Neural cell (in vitro differentiated cells): Measurements from ENCODE around the gene TMEM184B. TPM values are rescaled to one million over a fixed set of nuclear protein-coding genes. Genes with fewer than 3 reads are reported as not detected.

Experiments
- H2AFZ ChIP-seq: fragments of 200-600, 300-800 bp; sonication (generic), shearing (Covaris generic); 2 replicates; pipeline ENCODE4 v1.6.0; 2014; ENCODE audit warnings: low read depth, mild to moderate bottlenecking, antibody characterized with exemption, low read length, moderate library complexity
- H3F3A ChIP-seq: fragments of 200-600 bp; shearing (Covaris generic); 2 replicates; pipeline ENCODE4 v1.6.1; 2016; ENCODE audit warnings: mild to moderate bottlenecking, moderate library complexity, mixed read lengths, antibody characterized with exemption, low read length; ENCODE audit not compliant: insufficient read depth, poor library complexity, severe bottlenecking
- H3K27ac ChIP-seq: fragments of 200-600, 300-800 bp; sonication (generic), shearing (Covaris generic); 2 replicates; pipeline ENCODE4 v1.5.1; 2014; ENCODE audit warnings: mild to moderate bottlenecking, low read length, moderate library complexity
- H3K27me3 ChIP-seq: fragments of 300-800, 200-600 bp; sonication (generic), shearing (Covaris generic); 2 replicates; pipeline ENCODE4 v1.6.0; 2014; ENCODE audit warnings: mild to moderate bottlenecking, low read depth, low read length, moderate library complexity; ENCODE audit not compliant: insufficient read depth
- H3K36me3 ChIP-seq: fragments of 300-800, 200-600 bp; sonication (generic), shearing (Covaris generic); 2 replicates; pipeline ENCODE4 v1.5.1; 2014; ENCODE audit warnings: mild to moderate bottlenecking, antibody characterized with exemption, low read length, moderate library complexity; ENCODE audit not compliant: insufficient read depth
- H3K4me2 ChIP-seq: fragments of 300-800, 200-600 bp; sonication (generic), shearing (Covaris generic); 2 replicates; pipeline ENCODE4 v1.6.0; 2014; ENCODE audit warnings: mild to moderate bottlenecking, low read length
- H3K4me3 ChIP-seq: fragments of 300-800, 200-600 bp; sonication (generic), shearing (Covaris generic); 2 replicates; pipeline ENCODE4 v1.5.1; 2014; ENCODE audit warnings: mild to moderate bottlenecking, low read length, moderate library complexity
- H3K79me2 ChIP-seq: fragments of 200-600 bp; shearing (Covaris generic); replicated peaks from 2 replicates; pipeline ENCODE4 v1.6.0; 2014; ENCODE audit warnings: mild to moderate bottlenecking, low read length, moderate library complexity; ENCODE audit not compliant: insufficient read depth
- H3K9ac ChIP-seq: fragments of 300-800, 200-600 bp; sonication (generic), shearing (Covaris generic); 2 replicates; pipeline ENCODE4 v1.6.1; 2016; ENCODE audit warnings: mild to moderate bottlenecking, low read length, mixed read lengths
- H3K9me2 ChIP-seq: fragments of 200-600 bp; shearing (Covaris generic); 2 replicates; pipeline ENCODE4 v1.6.1; 2016; ENCODE audit warnings: mild to moderate bottlenecking, low read length, mixed read lengths; ENCODE audit not compliant: insufficient read depth
- H3K9me3 ChIP-seq: fragments of 200-600, 300-800 bp; sonication (generic), shearing (Covaris generic); 2 replicates; pipeline ENCODE4 v1.6.1; 2016; ENCODE audit warnings: mild to moderate bottlenecking, mixed run types, low read length, moderate library complexity, mixed read lengths
- H4K20me1 ChIP-seq: fragments of 200-600 bp; shearing (Covaris generic); 2 replicates; pipeline ENCODE4 v1.6.1; 2016; ENCODE audit warnings: mild to moderate bottlenecking, mixed run types; ENCODE audit not compliant: insufficient read depth
- MXI1 ChIP-seq: fragments of 450-650 bp; conservative IDR thresholded peaks from 2 replicates; pipeline ENCODE4 v1.6.1; 2014; ENCODE audit warnings: antibody characterized with exemption, mild to moderate bottlenecking; ENCODE audit not compliant: poor library complexity, severe bottlenecking
- POLR2AphosphoS5 ChIP-seq: IDR thresholded peaks from 2 replicates; pipeline ENCODE4 v1.6.1; 2012
- RAD21 ChIP-seq: fragments of 450-650 bp; conservative IDR thresholded peaks from 2 replicates; pipeline ENCODE4 v1.6.1; 2014; ENCODE audit warnings: antibody characterized with exemption, mild to moderate bottlenecking, moderate library complexity
- SMC3 ChIP-seq: fragments of 450-650 bp; conservative IDR thresholded peaks from 2 replicates; pipeline ENCODE4 v1.6.1; 2014; ENCODE audit warnings: antibody characterized with exemption, mild to moderate bottlenecking, moderate library complexity; ENCODE audit not compliant: poor library complexity
- TAF1 ChIP-seq: IDR thresholded peaks from 2 replicates; pipeline ENCODE4 v1.6.1; 2012; ENCODE audit warnings: low read depth
- polyA plus RNA-seq: library from polyadenylated mRNA; depleted of rRNA; stranded (reverse); fragments of >200 nt; gene quantifications from 2 replicates; pipeline ENCODE4 v1.2.3, GENCODE V29; 2014
- TF ChIP-seq, protein P1 (sequence below): IDR thresholded peaks from 2 replicates; pipeline ENCODE4 v1.6.1; 2012; ENCODE audit warnings: borderline replicate concordance
- TF ChIP-seq, protein P2 (sequence below): fragments of 450-650 bp; IDR thresholded peaks from 2 replicates; pipeline ENCODE4 v1.5.1; 2014; ENCODE audit warnings: antibody characterized with exemption, mild to moderate bottlenecking, moderate library complexity; ENCODE audit not compliant: poor library complexity, severe bottlenecking

TMEM184B gene
- polyA plus RNA-seq, 1 donor from 2014 or later: 19.7 TPM

DNA sequence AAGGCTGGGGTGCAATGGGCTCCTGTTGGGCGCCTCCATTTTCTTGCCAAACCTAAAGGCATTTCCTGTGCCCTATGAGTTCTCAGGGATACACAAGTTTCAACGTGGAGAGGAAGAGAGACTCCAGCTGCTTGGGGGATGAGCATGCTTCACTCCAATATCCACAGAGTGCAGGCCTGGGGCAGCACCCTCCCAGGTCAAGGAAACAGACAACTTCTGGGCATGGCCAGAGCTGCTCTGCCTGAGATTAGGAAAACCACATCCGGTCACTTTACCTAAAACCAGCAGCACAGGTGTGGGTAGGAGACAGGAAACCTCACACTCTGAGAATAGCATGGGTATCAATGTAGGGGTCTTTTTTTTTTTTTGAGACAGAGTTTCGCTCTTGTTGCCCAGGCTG is 28.7 kb downstream of the TMEM184B start:
- TF ChIP-seq RAD21 (no peak), SMC3 (no peak), POLR2AphosphoS5 (no peak), TAF1 (no peak)
- TF ChIP-seq, protein P1, sequence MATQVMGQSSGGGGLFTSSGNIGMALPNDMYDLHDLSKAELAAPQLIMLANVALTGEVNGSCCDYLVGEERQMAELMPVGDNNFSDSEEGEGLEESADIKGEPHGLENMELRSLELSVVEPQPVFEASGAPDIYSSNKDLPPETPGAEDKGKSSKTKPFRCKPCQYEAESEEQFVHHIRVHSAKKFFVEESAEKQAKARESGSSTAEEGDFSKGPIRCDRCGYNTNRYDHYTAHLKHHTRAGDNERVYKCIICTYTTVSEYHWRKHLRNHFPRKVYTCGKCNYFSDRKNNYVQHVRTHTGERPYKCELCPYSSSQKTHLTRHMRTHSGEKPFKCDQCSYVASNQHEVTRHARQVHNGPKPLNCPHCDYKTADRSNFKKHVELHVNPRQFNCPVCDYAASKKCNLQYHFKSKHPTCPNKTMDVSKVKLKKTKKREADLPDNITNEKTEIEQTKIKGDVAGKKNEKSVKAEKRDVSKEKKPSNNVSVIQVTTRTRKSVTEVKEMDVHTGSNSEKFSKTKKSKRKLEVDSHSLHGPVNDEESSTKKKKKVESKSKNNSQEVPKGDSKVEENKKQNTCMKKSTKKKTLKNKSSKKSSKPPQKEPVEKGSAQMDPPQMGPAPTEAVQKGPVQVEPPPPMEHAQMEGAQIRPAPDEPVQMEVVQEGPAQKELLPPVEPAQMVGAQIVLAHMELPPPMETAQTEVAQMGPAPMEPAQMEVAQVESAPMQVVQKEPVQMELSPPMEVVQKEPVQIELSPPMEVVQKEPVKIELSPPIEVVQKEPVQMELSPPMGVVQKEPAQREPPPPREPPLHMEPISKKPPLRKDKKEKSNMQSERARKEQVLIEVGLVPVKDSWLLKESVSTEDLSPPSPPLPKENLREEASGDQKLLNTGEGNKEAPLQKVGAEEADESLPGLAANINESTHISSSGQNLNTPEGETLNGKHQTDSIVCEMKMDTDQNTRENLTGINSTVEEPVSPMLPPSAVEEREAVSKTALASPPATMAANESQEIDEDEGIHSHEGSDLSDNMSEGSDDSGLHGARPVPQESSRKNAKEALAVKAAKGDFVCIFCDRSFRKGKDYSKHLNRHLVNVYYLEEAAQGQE: no peak
- TF ChIP-seq, protein P2, sequence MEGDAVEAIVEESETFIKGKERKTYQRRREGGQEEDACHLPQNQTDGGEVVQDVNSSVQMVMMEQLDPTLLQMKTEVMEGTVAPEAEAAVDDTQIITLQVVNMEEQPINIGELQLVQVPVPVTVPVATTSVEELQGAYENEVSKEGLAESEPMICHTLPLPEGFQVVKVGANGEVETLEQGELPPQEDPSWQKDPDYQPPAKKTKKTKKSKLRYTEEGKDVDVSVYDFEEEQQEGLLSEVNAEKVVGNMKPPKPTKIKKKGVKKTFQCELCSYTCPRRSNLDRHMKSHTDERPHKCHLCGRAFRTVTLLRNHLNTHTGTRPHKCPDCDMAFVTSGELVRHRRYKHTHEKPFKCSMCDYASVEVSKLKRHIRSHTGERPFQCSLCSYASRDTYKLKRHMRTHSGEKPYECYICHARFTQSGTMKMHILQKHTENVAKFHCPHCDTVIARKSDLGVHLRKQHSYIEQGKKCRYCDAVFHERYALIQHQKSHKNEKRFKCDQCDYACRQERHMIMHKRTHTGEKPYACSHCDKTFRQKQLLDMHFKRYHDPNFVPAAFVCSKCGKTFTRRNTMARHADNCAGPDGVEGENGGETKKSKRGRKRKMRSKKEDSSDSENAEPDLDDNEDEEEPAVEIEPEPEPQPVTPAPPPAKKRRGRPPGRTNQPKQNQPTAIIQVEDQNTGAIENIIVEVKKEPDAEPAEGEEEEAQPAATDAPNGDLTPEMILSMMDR: no peak
- H3K4me2 ChIP-seq: no peak overlapping the region
- H3K27ac ChIP-seq: no peak overlapping the region
- no peaks in the 10 kb centered on the region for H3K9me2 ChIP-seq
- H3K4me3 ChIP-seq: no peak overlapping the region
- H3K79me2 ChIP-seq: no peaks in the 10 kb centered on the region
- H2AFZ ChIP-seq: no peak overlapping the region
- no peaks in the 10 kb centered on the region for H3K9me3 ChIP-seq
- H3F3A ChIP-seq: no peaks in the 10 kb centered on the region
- no peaks in the 10 kb centered on the region for H4K20me1 ChIP-seq
- no peaks in the 10 kb centered on the region for H3K27me3 ChIP-seq
- H3K36me3 ChIP-seq: no peaks in the 10 kb centered on the region
- no peak overlapping the region for H3K9ac ChIP-seq

DNA sequence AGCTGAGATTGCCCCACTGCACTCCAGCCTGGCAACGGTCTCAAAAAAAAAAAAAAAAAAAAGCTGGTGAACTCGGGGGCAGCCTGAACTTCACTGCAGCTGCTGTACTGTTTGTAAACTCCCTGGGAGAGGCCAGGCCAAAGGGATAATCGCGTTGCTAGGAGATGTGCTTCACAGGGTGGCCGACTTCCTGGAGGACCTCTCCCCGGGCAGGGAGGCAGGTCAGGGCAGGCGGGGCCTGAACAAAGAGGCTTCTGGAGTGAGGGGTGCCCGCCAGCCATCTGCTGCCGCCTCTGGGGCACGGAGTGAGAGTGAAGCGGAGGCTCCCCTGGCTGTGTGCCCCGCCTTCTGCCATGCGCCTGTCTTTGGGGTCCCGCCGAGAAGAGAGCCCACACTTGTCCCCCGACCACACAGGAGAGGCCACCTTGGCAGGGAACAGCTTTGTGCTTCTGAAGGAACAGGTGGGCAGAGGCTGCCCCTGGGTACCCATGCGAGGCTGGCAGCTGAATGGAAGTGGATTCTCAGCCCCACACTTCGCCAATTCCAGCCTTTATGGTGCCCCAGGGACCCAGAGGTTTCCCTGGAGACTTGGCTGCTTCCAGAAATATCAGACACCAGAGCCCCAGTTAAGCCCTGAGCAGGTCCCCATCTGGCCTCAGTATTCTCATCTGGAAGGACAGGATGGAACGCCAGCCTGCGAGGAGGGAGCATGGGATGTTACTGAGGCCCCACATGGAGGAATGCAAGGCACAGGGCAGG is 29.6 kb downstream of the TMEM184B start:
- no peak overlapping the region for H3K9ac ChIP-seq
- H2AFZ ChIP-seq: no peak overlapping the region
- H3K9me2 ChIP-seq: no peaks in the 10 kb centered on the region
- no peaks in the 10 kb centered on the region for H3F3A ChIP-seq
- H3K27me3 ChIP-seq: no peaks in the 10 kb centered on the region
- no peaks in the 10 kb centered on the region for H3K9me3 ChIP-seq
- no peaks in the 10 kb centered on the region for H4K20me1 ChIP-seq
- H3K36me3 ChIP-seq: no peaks in the 10 kb centered on the region
- no peak overlapping the region for H3K4me3 ChIP-seq
- H3K27ac ChIP-seq: no peak overlapping the region
- no peak for TF ChIP-seq MXI1
- TF ChIP-seq, protein P1: no peak
- no peak for TF ChIP-seq SMC3
- H3K4me2 ChIP-seq: no peak overlapping the region
- no peaks in the 10 kb centered on the region for H3K79me2 ChIP-seq
